Activated B cell treated with CpG ODN at 0.5 μM for 24 hours (primary cell): ENCODE measurements around the gene PLCL2. TPM values are rescaled to one million over a fixed set of nuclear protein-coding genes. Genes with fewer than 3 reads are reported as not detected.

Experiments
- ATAC-seq: fragments of 200-7000 bp; cut with Tn5 transposase; one replicate; pipeline ENCODE4 v1.10.0; 2021; ENCODE audit warnings: low read depth, mild to moderate bottlenecking, moderate library complexity
- CTCF ChIA-PET: fragments of 350-600 bp; sonication (Branson Sonifier 250); formaldehyde crosslinking; loops from one replicate; lab custom pipeline; 2021; ENCODE audit warnings: antibody characterized with exemption; lab: Charles Lee
- POLR2A ChIA-PET: fragments of 350-600 bp; sonication (Branson Sonifier 250); formaldehyde crosslinking; loops from one replicate; lab custom pipeline; 2021; ENCODE audit warnings: antibody characterized with exemption; lab: Charles Lee
- DNase-seq: peaks from one replicate; pipeline ENCODE4 v3.0.0; 2022
- H3K27ac Mint-ChIP-seq: one replicate; pipeline ENCODE4 v1.8.0; 2020; ENCODE audit warnings: mixed read lengths
- H3K27me3 Mint-ChIP-seq: one replicate; pipeline ENCODE4 v1.8.0; 2021; ENCODE audit warnings: mixed read lengths
- H3K36me3 Mint-ChIP-seq: one replicate; pipeline ENCODE4 v1.8.0; 2021; ENCODE audit warnings: low read depth, mixed read lengths
- H3K4me1 Mint-ChIP-seq: one replicate; pipeline ENCODE4 v1.8.0; 2021; ENCODE audit warnings: mixed read lengths
- H3K4me3 Mint-ChIP-seq: one replicate; pipeline ENCODE4 v1.8.0; 2020; ENCODE audit warnings: mild to moderate bottlenecking, mixed read lengths
- H3K9me3 Mint-ChIP-seq: one replicate; pipeline ENCODE4 v1.8.0; 2020; ENCODE audit warnings: mixed read lengths
- CTCF ChIP-seq: fragments of 200-600 bp; IDR thresholded peaks from one replicate; pipeline ENCODE4 v1.8.0; 2022; ENCODE audit warnings: antibody characterized with exemption, mild to moderate bottlenecking
- intact Hi-C: fragments of 100-400 bp; cut with micrococcal nuclease; formaldehyde crosslinking; loops from one replicate; pipeline ENCODE4 v1.15.1; 2024
- total RNA-seq: library from RNA; stranded (reverse); gene quantifications from 2 replicates; pipeline ENCODE4 v1.2.3, GENCODE V29; 2022

Gene PLCL2
- total RNA-seq, 1 donor from 2014 or later = 40.0 TPM

GRCh38 chr3:17035966-17036365, 151.2 kb downstream of the PLCL2 start:
- Mint-ChIP-seq H3K27me3 (no peaks in the 10 kb centered on the region), H3K4me1 (peaks cover 27% of the 10 kb centered on the region), H3K27ac (no peak overlapping the region), H3K4me3 (no peak overlapping the region), H3K9me3 (no peaks in the 10 kb centered on the region), H3K36me3 (peaks cover 12% of the 10 kb centered on the region)
- POLR2A ChIA-PET = no interaction called here
- TF ChIP-seq CTCF = no peak
- intact Hi-C loops = loop anchor here (2.0 kb wide), 1 partner anchor 15 kb away; no protein-coding TSS in a partner anchor
- CTCF ChIA-PET = interaction anchor here (1.2 kb wide), 1 partner anchor 207 kb away, joined by 3 read pairs; no protein-coding TSS in a partner anchor
- no peak for DNase-seq
- ATAC-seq = no peak

GRCh38 chr3:17038141-17038540, 153.4 kb downstream of the PLCL2 start:
- Mint-ChIP-seq H3K36me3 (peaks cover 19% of the 10 kb centered on the region), H3K4me3 (no peak overlapping the region), H3K27me3 (no peaks in the 10 kb centered on the region), H3K4me1 (peaks cover 17% of the 10 kb centered on the region), H3K9me3 (no peaks in the 10 kb centered on the region), H3K27ac (no peak overlapping the region)
- DNase-seq (no peak), ATAC-seq (no peak)
- intact Hi-C loops = no loop called here
- ChIA-PET POLR2A (no interaction called here), CTCF (interaction anchor here (0.7 kb wide), 1 partner anchor 437 kb away, joined by 3 read pairs; no protein-coding TSS in a partner anchor)
- no peak for TF ChIP-seq CTCF

GRCh38 chr3:17038900-17039553, 154.3 kb downstream of the PLCL2 start:
- no peak for DNase-seq
- Mint-ChIP-seq H3K4me3 (no peak overlapping the region), H3K36me3 (peaks cover 26% of the 10 kb centered on the region), H3K27ac (peak overlapping the region; percentile 16), H3K27me3 (no peaks in the 10 kb centered on the region), H3K4me1 (peaks cover 17% of the 10 kb centered on the region), H3K9me3 (no peaks in the 10 kb centered on the region)
- intact Hi-C loops = no loop called here
- CTCF ChIA-PET = interaction anchor here (1.2 kb wide), 1 partner anchor 155 kb away, joined by 4 read pairs; the partner anchor contains the start of gene PLCL2
- TF ChIP-seq CTCF = no peak
- POLR2A ChIA-PET = no interaction called here
- ATAC-seq = no peak

- Mint-ChIP-seq H3K4me3 (no peak overlapping the region), H3K36me3 (peaks cover 29% of the 10 kb centered on the region), H3K27ac (no peak overlapping the region), H3K4me1 (peaks cover 17% of the 10 kb centered on the region), H3K9me3 (no peaks in the 10 kb centered on the region), H3K27me3 (no peaks in the 10 kb centered on the region)
- no peak for ATAC-seq
- ChIA-PET CTCF (interaction anchor here (1.2 kb wide), 1 partner anchor 155 kb away, joined by 4 read pairs; the partner anchor contains the start of gene PLCL2), POLR2A (no interaction called here)
- TF ChIP-seq CTCF = no peak
- intact Hi-C loops = no loop called here
- no peak for DNase-seq
Observed at GRCh38 chr3:17039594-17039993, 154.8 kb downstream of the PLCL2 start.

GRCh38 chr3:17040322-17040989, 155.7 kb downstream of the PLCL2 start:
- TF ChIP-seq CTCF = no peak
- Mint-ChIP-seq H3K27me3 (no peaks in the 10 kb centered on the region), H3K4me1 (peaks cover 9% of the 10 kb centered on the region), H3K27ac (no peak overlapping the region), H3K9me3 (no peaks in the 10 kb centered on the region), H3K36me3 (peaks cover 33% of the 10 kb centered on the region), H3K4me3 (no peak overlapping the region)
- ChIA-PET CTCF (no interaction called here), POLR2A (no interaction called here)
- ATAC-seq (no peak), DNase-seq (no peak)
- intact Hi-C loops = no loop called here
